Esophagus squamous epithelium (tissue), 4 donors: Measurements from ENCODE around the gene DLG5.

Source experiments
- POLR2A ChIP-seq, 4 donors: fragments of 450-650 bp; IDR thresholded peaks; one replicate each; pipeline ENCODE4 v1.6.1; 2017; ENCODE audit warnings: antibody characterized with exemption in 4 of 4, mild to moderate bottlenecking in 4 of 4, moderate library complexity in 3 of 4
- TF ChIP-seq, protein P1 (sequence below), 6 experiments: fragments of 450-650 bp in 4 of 6; fragments of 200-600 bp in 2 of 6; sonication (generic) in 2 of 6; IDR thresholded peaks; one replicate each; pipeline ENCODE4 v1.5.1; 2016 to 2019; ENCODE audit warnings: antibody characterized with exemption in 6 of 6, mild to moderate bottlenecking in 4 of 6, moderate library complexity in 4 of 6

GRCh38 chr10:77932016-77932715, 5.6 kb upstream of the DLG5 start:
- TF ChIP-seq POLR2A (IDR thresholded peaks at IDR 0.05), result no peak
- TF ChIP-seq, protein P1, sequence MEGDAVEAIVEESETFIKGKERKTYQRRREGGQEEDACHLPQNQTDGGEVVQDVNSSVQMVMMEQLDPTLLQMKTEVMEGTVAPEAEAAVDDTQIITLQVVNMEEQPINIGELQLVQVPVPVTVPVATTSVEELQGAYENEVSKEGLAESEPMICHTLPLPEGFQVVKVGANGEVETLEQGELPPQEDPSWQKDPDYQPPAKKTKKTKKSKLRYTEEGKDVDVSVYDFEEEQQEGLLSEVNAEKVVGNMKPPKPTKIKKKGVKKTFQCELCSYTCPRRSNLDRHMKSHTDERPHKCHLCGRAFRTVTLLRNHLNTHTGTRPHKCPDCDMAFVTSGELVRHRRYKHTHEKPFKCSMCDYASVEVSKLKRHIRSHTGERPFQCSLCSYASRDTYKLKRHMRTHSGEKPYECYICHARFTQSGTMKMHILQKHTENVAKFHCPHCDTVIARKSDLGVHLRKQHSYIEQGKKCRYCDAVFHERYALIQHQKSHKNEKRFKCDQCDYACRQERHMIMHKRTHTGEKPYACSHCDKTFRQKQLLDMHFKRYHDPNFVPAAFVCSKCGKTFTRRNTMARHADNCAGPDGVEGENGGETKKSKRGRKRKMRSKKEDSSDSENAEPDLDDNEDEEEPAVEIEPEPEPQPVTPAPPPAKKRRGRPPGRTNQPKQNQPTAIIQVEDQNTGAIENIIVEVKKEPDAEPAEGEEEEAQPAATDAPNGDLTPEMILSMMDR (IDR thresholded peaks at IDR 0.05), result no peak
